Kidney epithelial cell (primary cell): ENCODE results near the gene SETD2. TPM values are rescaled to one million over a fixed set of nuclear protein-coding genes. Genes with fewer than 3 reads are reported as not detected.

Experiments
- DNase-seq: peaks from one replicate; pipeline ENCODE4 v3.0.0-alpha.2; 2010; ENCODE audit warnings: low read depth
- H3K27me3 ChIP-seq: 2 replicates; pipeline ENCODE4 v1.6.0; 2011; ENCODE audit warnings: low read length; ENCODE audit not compliant: control insufficient read depth, insufficient read depth
- H3K36me3 ChIP-seq: 2 replicates; pipeline ENCODE4 v1.5.1; 2011; ENCODE audit warnings: low read length; ENCODE audit not compliant: control insufficient read depth, insufficient read depth
- H3K4me3 ChIP-seq: 2 replicates; pipeline ENCODE4 v1.5.1; 2011; ENCODE audit warnings: low read depth, mild to moderate bottlenecking, control low read depth, low read length
- total RNA-seq: library from RNA; depleted of rRNA; stranded (reverse); fragments of >200 nt; gene quantifications from 2 replicates; pipeline ENCODE4 v1.2.3, GENCODE V29; 2015
- TF ChIP-seq, protein P1 (sequence below): IDR thresholded peaks from 2 replicates; pipeline ENCODE4 v1.5.1; 2011; ENCODE audit warnings: mild to moderate bottlenecking, moderate library complexity, low read length, control low read depth, inconsistent platforms; ENCODE audit not compliant: insufficient read depth, poor library complexity, severe bottlenecking

SETD2 gene
- total RNA-seq, 1 donor from 2014 or later = 31.1 TPM

DNA sequence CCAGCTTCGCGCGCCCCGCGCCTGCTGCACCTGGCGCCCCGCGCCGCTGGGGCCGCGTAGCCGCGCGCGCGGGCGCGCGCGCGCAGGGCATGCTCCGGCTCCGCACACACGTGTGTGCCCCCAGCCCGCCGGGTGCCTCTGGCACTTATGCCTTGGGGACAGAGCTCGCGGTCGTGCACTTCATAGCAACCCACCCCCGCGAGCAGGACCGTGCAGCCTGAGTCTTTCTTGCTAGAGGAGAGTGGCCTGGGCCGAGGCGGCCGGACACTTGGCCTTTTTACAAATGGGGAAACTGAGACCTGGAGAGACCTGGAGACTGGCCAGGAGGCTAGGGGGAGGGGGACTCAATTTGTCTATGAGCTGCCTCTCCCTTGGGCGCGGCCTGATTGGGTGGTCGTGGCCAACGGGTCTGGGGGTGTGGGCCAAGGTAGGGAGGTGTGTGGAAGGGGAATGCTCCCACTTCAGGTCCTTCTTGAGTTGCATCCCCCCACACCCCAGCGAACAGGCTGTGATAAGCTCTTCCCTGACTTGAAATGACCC is 183.9 kb downstream of the SETD2 start:
- H3K36me3 ChIP-seq = no peaks in the 10 kb centered on the region
- no peak for DNase-seq
- peak overlapping the region; percentile 58 for H3K4me3 ChIP-seq
- no peaks in the 10 kb centered on the region for H3K27me3 ChIP-seq
- TF ChIP-seq, protein P1, sequence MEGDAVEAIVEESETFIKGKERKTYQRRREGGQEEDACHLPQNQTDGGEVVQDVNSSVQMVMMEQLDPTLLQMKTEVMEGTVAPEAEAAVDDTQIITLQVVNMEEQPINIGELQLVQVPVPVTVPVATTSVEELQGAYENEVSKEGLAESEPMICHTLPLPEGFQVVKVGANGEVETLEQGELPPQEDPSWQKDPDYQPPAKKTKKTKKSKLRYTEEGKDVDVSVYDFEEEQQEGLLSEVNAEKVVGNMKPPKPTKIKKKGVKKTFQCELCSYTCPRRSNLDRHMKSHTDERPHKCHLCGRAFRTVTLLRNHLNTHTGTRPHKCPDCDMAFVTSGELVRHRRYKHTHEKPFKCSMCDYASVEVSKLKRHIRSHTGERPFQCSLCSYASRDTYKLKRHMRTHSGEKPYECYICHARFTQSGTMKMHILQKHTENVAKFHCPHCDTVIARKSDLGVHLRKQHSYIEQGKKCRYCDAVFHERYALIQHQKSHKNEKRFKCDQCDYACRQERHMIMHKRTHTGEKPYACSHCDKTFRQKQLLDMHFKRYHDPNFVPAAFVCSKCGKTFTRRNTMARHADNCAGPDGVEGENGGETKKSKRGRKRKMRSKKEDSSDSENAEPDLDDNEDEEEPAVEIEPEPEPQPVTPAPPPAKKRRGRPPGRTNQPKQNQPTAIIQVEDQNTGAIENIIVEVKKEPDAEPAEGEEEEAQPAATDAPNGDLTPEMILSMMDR = no peak

DNA sequence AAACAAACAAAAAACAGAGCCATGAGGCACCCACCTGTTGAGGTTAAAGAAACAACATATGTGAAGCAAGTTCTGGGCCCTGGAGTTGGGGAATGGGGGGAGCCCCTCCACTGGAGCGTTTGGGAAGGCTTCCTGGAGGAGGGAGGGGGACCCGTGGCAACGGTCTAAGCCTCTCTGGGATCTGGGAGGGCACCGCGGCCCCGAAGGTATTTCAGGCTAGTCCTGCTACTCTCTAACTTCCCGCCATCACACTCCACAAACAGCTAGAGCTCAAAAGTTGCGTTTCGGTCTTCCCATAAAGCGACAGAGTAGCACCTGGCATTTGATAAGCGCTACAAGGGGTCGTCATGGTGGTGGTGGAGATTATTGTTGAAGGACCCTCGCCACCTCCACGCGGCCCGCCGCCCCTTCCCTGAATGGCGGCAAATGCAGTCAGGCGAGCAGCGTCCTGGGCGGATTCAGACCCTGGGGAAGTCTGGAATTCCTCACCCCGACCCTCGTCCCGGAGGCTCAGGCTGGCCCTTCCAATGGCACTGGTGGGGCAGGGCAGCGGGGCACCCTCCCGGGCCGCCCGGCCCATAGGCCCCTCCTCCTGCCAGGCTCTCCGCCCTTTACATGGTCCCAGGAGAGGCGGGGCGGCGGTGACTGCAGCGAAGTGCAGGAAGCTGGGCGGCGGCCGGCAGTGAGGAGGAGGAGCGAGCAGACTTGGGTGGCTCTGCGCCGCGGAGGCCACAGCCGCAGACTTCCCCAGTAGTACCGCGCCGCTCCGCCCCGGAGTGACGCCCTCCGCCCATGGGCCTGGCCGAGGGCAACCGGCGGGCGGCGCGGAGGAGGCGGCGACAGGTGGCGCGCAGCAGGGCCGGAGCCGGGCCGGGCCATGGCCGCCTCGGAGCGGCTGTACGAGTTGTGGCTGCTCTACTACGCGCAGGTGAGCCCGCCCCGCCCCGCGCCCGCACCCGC is 184.6 kb downstream of the SETD2 start, which contains the start of gene NBEAL2:
NBEAL2 (plus strand) TSS at position 682 of the 960 bp plus-strand sequence; CDS start at position 878, 196 bp downstream.
- H3K4me3 ChIP-seq = peak within 1 kb of the TSS; percentile 58
- DNase-seq = peak; percentile 69
- TF ChIP-seq, protein P1 = no peak
- H3K27me3 ChIP-seq = no peaks in the 10 kb centered on the region
- H3K36me3 ChIP-seq = no peaks in the 10 kb centered on the region

DNA sequence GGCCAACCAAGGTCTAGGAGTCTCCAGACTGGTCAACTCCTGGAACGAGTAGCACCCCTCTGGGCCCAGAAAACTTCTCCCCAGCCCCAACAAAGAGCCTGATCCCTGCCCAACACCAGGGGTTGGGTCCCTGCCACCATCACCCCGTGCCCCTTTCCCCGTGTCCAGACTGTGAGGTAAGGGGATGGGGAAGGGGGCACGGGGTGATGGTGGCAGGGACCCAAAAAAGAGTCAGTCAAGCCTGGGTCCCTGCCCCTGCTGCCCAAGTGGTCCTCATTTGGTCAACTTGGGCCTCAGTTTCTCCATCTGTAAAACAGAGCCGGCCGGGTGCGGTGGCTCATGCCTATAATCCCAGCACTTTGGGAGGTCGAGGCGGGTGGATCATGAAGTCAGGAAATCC is 185.5 kb downstream of the SETD2 start:
- H3K4me3 ChIP-seq = no peak overlapping the region
- no peak for DNase-seq
- TF ChIP-seq, protein P1 = no peak

DNA sequence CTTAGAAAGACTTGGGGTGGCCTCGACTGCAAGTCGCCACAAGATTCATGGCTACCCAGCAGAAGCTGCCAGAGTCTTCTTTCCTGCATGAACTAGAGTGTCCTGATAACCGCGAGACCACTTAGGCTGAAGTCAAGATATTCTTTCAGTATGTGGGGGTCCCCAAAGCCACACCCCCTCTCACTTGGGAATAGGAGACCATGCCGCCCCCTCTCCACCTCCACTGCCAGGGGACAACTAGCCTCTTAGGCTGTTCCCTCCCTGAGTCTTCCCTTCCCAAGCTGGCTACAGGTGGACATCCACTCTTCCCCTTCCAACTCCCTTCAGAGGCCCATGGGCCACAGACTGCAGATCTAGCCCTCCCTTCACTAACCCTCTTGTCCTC is 186.1 kb downstream of the SETD2 start:
- TF ChIP-seq, protein P1 = no peak
- Histone ChIP-seq H3K4me3 (no peak overlapping the region), H3K36me3 (no peaks in the 10 kb centered on the region), H3K27me3 (no peaks in the 10 kb centered on the region)
- DNase-seq = no peak

More for the DNA sequence above, 185.5 kb downstream of the SETD2 start:
- no peaks in the 10 kb centered on the region for H3K36me3 ChIP-seq
- no peaks in the 10 kb centered on the region for H3K27me3 ChIP-seq

DNA sequence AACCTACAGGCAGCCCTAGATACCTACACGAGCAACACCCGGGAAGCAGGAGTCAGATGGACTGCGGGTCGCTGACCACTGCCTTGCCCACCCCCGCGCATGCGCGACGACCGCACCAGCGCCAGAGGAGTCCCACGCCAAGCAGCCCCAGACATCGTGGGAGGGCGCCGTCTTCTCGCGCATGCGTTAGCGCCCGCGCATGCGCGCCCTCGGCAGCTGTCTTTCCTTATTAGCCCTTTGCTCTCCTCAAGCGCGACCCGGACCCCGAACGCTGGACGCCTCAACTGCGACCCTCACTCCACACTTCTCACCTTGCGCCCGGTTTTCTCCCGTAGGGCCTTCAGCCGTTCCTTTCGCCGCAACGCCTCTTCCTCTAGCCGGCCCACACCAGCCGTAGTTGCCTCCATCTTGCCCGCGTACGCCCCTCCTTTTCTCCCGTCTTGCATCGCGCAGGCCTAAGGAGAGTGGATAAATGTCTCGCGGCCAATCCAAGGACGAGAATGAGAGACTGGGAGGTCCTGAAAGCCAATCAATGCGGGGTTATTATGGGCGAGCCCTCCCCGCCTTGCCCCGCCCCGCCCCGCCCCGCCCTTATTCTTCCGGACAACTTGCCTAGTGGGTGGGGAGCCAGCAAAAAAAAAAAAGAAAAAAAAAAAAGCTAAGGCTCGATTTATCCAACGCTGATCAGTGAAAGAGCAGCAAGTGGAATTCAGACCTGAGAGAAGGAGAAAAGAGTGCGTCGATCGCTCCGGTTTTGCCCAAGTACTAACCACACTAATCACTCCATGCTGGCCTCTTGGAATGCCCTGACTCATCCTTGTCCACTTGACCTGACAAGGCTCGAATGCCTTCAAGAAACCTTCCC is 187.4 kb downstream of the SETD2 start, which contains the start of gene CCDC12:
CCDC12 (minus strand) TSS at position 420 of the 865 bp plus-strand sequence; CDS start at position 407, 13 bp downstream.
- Histone ChIP-seq H3K27me3 (no peaks in the 10 kb centered on the region), H3K4me3 (peak within 1 kb of the TSS; percentile 56), H3K36me3 (no peaks in the 10 kb centered on the region)
- TF ChIP-seq, protein P1 = no peak
- peak; percentile 99 for DNase-seq
